GM19324 (cell line): ENCODE data around the gene INPP5D.

Source experiments
- ATAC-seq: cut with Tn5 transposase; IDR thresholded peaks from one replicate; pipeline ENCODE4 v1.9.1; 2021; ENCODE audit warnings: mild to moderate bottlenecking, moderate library complexity; ENCODE audit not compliant: unreplicated experiment, low FRiP score

INPP5D gene

GRCh38 chr2:233068762-233069418 lies 8.7 kb downstream of the INPP5D start:
- ATAC-seq, result no peak

- ATAC-seq, result no peak
Measured at GRCh38 chr2:233072838-233073237, 12.7 kb downstream of the INPP5D start.

GRCh38 chr2:233074106-233074505 lies 14.0 kb downstream of the INPP5D start:
- no peak for ATAC-seq

DNA sequence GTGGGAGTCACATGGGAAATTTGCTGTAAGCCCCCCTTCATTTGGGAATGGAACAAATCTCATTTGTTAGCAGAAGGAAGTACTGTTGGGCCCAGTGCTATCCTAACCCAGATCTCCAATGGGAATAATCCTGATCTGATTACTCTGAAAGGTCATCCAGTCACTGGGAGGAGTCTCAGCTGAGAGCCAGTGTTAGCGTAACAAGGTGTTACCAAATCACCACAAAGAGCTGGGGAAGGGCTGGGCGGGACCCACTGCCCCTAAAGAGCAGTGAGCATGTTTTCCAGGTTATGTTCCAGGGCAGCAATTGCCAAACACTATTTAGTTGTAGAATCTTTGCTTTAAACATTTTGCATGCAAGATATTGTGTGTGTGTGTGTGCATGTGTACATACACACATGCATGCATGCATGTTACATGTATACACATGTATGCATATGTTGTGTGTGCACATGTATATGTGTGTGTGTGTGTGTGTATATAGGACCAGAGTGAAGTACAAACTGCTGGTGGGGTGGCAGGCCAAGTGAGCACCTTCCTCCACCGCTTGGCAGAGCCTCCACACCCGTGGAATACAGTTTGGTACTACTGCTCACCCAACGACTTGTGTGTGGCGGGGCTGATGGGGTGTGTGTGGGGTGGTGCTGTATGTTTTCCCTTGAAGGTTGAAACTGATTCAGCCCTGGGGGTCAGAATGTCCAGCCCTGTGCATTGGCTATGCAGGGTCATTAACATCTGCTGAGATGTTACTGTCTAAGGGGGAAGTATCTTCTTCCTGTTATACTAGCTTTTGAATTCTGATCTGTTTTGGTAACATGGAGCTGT lies 15.2 kb downstream of the INPP5D start:
- ATAC-seq, result peak; percentile 33

- peak; percentile 51 for ATAC-seq
Measured at GRCh38 chr2:233075966-233076339, 15.8 kb downstream of the INPP5D start.

- ATAC-seq, result no peak
Measured at GRCh38 chr2:233076749-233077148, 16.6 kb downstream of the INPP5D start.

DNA sequence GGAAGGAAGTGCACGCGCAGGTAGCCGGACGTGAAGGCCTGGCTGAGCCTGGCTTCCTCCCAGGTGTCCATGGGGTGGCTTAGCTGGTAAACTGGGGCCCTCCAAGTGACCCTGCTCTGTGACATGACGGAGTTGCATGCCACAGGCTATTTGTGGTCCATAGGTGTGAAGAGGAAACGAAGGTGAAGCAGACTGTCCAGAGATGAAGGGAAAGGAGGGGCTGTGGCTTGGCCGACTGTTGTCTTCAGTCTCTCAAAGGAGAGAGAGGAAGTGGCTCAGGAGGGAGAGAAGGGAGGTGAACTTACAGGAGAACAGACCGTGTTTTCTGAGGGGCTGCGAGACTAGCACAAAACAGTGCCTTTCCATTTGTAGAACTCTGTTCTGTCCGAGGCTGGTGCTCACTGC lies 19.3 kb downstream of the INPP5D start:
- peak; percentile 55 for ATAC-seq

GRCh38 chr2:233079953-233080835 lies 20.1 kb downstream of the INPP5D start:
- no peak for ATAC-seq

DNA sequence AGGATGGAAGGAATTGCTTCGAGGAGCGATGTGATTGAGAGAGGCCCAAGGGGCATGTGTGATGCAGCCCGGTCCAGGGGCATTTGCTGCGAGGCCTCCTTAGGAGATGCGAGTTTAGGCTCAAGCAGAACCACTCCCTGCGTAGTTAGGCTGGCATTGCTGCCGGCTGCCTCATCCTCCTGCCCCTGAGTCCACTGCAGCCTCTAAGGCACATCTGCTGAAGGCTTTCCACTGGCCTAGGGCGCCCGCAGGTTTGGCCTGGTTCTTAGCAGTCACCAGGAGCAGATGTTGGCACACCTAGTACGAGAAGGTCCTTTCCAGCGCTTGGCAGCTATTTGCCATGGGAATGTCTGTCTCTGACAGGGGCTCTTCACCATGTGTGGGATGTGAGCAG lies 20.7 kb downstream of the INPP5D start:
- no peak for ATAC-seq

DNA sequence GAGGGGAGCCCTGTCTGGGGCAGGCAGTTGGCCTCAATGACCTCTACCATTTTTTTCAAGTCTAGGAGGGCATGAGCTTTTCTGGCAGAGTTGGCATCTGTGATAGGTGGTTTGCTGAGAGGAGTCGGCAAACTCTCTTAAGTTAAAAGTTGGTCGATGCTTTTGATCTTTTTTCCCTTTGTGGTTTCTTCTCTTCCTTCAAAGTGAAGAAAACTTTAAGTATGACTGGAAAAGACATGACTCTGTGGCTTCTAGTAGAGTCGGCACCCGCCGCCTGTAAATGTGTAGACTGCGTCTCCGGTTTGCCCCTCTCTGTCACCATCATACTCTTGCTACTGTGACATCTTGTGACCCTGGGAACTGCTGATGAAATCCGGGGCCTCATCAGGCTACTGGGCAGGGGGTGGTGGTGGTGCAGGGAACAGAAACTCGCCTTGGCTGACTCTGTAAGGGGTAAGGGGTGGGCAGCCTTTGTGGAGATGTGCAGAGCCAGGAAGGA lies 21.1 kb downstream of the INPP5D start:
- ATAC-seq, result no peak

DNA sequence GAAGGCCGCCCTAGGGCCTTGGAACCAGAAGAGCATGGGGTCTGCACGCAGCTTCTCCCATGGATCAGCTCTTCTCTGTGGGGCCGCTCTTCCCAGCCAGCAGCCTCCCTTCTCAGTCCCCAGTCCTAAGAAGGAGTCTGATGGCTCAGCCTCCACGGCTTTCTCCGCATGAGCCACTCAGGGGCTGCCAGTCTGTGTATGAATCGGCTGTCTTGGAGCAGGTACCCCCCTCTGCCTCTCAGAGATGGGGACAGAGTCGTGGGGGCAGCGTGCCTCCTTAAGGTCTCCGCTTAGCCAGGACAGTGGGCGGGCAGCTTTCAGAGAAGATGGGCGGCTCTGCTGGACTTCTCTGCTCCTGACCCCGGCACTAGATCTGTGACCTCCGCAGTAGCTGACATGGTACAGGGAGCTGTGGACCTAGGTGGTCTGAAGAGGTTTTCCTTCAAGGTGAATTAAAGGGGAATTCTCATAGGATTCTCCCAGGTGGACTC lies 21.6 kb downstream of the INPP5D start:
- ATAC-seq, result peak; percentile 2

- peak; percentile 33 for ATAC-seq
Measured at GRCh38 chr2:233082222-233082930, 22.2 kb downstream of the INPP5D start.

- ATAC-seq, result no peak
Measured at GRCh38 chr2:233082931-233083755, 23.0 kb downstream of the INPP5D start.

- ATAC-seq, result no peak
Measured at GRCh38 chr2:233083782-233084181, 23.6 kb downstream of the INPP5D start.

- no peak for ATAC-seq
Measured at GRCh38 chr2:233084488-233084887, 24.3 kb downstream of the INPP5D start.

DNA sequence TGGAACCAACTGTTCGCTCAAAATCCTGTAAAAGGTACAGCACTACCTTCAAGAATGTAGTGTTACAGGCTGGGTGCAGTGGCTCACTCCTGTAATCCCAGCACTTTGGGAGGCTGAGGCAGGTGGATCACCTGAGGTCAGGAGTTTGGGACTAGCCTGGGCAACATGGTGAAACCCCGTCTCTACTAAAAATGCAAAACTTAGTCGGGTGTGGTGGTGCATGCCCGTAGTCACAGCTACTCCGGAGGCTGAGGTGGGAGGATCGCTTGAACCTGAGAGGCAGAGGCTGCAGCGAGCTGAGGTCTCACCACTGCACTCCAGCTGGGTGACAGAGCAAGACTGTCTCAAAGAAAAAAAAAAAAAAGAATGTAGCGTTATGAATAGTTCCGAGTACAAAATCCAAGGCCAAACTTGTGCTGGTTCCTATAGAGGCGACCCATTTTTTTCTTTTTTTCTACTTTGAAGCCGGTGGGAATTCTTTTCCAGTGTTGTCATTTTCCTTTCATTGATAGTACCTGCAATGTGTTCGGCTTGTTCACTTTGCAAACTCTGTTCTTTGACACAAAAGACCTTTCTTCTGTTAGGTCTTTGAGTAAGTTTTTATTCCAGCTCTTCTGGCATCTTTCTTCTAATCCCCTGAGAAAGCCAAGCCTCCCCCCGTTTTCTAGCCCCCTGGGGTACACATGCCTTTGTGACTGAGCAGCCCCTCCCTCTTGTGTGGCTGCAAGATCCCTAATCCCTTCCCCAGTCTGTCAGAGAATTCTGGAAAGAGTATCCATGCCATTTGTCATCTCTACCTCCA lies 25.1 kb downstream of the INPP5D start:
- ATAC-seq, result no peak

GRCh38 chr2:233085839-233086150 lies 25.7 kb downstream of the INPP5D start:
- no peak for ATAC-seq

DNA sequence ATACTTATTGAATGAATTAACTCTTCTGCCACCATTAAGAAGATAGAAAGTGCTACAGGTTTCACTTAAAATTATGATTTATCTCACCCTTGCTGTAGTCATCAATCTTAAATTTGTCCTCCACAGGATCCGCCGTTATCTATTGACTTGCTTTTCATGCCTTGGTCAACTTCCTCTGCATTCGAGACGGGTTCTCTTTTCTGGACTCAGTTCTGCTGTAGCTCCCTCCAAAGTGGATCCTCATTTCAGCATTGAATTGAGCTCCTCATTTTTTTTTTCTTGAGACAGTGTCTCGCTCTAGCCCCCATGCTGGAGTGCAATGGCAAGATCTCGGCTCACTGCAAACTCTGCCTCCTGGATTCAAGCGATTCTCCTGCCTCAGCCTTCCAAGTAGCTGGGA lies 27.6 kb downstream of the INPP5D start:
- ATAC-seq, result no peak

- ATAC-seq, result no peak
Measured at GRCh38 chr2:233088972-233089345, 28.8 kb downstream of the INPP5D start.
